HG03571 (cell line): ENCODE measurements around the gene BRPF1.
"Not testable (repeated sequence)": the region's sequence is repeated elsewhere in the genome, so short reads cannot be mapped to it uniquely, and the experiment has no call there.

Experiments used
- ATAC-seq: cut with Tn5 transposase; IDR thresholded peaks from one replicate; pipeline ENCODE4 v1.9.1; 2021; ENCODE audit not compliant: unreplicated experiment

The BRPF1 gene

GRCh38 chr3:9768141-9768775 is 36.7 kb downstream of the BRPF1 start:
- ATAC-seq = no peak

GRCh38 chr3:9769012-9769411 is 37.5 kb downstream of the BRPF1 start:
- no peak for ATAC-seq

DNA sequence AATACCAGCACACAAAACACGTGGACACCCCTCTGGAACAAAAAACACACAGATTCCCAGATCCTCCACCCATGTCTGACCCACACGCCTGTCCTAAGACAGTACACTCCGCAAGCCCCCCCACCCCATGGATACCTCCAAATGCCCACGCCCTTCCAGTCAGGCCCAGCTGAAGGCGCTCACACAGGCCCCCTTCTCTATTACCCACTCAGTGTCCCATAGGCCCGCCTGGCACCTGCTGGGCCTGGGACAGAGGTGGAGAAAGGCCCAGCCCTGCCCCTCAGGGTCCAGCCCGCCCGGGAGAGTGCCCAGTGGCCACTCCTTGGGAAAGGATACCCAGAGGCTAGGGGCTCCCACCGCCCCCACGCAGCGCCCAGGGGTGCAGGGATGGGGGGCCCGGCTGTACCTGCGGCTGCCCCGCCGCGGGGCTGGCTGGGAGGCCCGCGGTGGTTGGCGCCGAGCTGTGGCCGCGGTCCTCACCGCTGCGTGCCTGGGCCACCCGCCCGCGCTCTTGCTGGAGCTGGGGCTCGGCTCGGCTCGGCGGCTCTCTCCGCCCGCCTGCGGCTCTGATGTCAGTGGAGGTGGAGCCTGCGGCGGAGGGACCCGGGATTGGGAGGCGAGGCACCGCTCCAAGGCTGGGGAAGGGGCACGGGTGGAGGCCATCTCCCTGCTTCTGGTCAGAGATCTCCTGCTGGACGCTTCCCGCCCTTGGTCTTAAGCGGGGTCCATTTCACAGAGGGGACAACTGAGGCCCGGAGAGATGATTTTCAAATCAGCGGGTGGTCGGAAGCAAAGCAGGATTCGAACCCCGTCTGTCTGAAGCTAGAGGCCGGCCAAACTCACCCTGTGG is 38.1 kb downstream of the BRPF1 start, which contains the start of gene CAMK1:
CAMK1 (minus strand) TSS at position 522 of the 850 bp plus-strand sequence. CDS start 2,198 bp downstream, outside the sequence.
- no peak for ATAC-seq

- ATAC-seq = no peak
These were observed 38.8 kb downstream of the BRPF1 start for GRCh38 chr3:9770276-9770812.

- not testable (repeated sequence) for ATAC-seq
These were observed 39.5 kb downstream of the BRPF1 start for GRCh38 chr3:9771007-9771406.

DNA sequence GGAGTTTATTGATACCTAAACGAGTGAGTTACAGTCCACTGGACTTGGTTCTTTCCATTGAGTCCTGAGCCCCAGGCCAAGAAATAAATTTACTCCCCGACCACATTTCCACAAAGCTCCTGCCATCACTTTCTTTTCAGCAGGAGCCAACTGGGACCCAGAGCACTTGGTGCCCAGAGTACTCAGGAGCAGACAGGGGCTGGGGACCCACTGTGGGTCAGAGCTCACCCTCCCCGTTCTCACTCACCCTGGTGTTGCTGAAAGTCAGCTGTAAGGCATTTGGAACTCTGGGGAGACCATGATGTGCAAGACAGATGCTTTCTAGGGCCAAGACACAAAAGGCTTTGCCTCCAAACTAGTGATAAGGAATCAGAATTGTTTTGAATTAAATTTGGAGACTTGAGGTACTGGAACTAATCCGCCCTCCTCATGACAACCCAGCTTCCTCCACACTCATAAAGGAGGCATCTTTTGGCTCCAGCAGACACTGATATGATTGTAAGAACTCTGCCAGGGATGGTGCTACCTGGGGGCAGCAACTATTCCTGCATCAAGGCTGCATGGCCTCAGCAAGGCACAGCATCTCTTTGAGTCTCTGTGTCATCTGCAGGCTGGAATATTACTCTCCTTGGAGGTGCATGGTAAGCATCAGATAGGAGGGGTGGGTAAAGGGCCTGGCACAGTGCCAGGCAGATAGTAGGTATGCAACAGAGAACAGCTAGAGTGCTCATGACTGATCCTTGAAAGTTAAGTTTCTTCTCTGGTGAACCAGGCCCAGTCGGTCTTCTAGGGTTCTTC is 45.6 kb downstream of the BRPF1 start:
- ATAC-seq = no peak

DNA sequence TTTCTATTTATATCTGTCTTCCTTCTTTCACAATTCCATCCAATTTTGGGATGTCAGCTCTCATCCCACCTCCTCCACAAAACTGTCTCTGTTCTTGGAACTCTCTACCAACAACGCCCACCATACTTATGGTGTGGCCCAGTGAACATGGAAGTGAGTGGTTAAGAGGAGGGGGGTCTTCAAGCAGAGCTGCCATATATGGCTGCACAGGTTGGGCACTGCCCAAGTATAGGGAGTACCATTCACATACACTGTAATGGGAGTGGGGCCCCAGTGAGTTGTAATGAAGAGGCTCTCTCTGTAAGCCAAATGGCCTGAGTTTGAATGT is 46.1 kb downstream of the BRPF1 start:
- ATAC-seq = no peak

GRCh38 chr3:9778143-9779074 is 46.9 kb downstream of the BRPF1 start:
- no peak for ATAC-seq

DNA sequence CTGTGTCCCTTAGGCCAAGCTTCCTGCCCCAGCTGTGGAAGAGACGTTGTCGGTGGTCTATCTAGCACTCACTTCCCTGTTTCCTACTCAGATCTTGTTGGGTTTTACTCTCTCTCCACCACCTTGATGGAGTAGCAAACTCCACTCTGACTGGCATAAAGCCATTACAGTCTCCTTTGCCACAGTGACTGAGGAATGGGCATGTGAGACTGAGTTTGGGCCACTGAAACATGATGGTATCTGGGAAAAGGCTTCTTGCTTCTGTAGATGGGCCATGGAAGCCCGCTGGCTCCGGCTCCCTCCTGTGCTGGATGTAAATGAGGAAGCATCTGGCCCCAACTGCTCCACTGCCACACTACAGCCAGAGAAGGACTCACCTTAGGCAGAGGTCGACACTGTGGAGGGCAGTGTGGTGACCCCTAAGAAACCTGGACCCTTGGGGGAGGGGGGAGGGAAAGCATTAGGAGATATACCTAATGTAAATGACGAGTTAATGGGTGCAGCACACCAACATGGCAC is 47.6 kb downstream of the BRPF1 start:
- no peak for ATAC-seq

GRCh38 chr3:9779721-9780457 is 48.4 kb downstream of the BRPF1 start:
- peak; percentile 56 for ATAC-seq

DNA sequence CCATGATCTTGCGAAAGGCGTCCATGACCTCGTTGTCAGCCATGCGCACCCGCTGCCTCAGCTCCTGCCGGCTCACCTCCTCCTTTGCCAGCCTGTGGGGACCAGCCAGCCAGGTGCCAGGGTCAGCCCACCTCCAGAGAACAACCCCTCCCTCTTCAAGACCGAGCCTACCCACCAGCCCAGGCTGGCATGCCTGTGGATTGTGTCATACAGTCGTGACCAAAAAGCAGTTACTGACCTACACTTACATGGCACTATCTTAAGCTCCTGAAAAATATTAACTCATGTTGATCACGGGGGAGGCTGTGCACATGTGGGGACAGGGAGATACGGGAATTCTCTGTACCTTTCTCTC is 48.9 kb downstream of the BRPF1 start:
- no peak for ATAC-seq

DNA sequence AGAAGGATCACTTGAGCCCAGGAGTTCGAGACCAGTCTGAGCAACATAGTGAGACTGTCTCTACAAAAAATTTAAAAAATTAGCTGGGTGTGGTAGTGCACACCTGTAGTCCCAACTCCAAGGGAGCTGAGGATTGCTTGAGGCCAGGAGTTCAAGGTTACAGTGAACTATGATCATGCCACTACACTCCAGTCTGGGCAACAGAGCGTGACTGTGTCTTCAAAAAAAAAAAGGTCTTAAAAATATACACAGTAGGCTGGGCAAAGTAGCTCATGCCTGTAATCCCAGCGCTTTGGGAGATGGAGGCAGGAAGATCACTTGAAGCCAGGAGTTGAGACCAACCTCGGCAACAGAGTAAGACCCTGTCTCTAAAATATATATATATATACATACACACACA is 49.4 kb downstream of the BRPF1 start:
- no peak for ATAC-seq

- ATAC-seq = no peak
These were observed 50.0 kb downstream of the BRPF1 start for GRCh38 chr3:9781551-9781950.

- ATAC-seq = no peak
These were observed 50.6 kb downstream of the BRPF1 start for GRCh38 chr3:9781978-9782603.

DNA sequence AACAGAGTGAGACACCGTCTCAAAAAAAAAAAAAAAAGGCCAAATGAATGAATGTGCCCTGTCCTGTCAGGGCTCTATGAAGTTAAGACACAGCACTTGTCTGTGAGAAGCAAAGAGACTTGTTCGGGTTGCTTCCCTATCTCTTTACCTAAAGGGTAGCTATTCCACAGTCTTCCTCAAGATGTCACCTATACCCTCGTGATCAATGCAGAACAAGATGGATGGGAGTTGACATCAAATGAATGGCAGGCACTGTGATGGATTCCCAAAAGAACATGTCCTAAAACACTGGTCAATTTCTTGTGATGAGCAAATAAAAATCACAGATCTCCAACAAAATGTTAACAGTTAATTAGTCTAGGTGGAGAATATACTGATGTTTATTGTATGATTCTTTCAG is 51.2 kb downstream of the BRPF1 start:
- no peak for ATAC-seq

DNA sequence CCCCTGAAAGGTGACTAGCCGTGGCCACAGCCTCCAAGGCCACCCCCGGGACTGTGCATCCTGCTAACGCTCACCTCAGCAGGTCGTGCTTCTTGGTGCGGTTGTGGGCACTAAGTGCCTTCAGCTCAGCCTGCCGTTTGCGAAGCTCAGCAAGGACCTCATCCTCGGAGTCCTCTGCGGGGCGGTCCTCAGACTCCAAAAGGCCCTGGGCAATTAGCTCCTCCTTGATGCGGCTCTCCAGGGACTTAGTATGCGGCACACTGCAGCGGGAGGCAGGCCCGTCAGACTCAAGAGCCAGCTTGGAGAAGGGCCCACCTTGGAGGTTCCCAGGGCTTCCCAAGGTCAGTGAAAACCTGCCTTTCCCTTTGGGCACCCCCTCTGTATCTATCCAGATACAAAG is 52.4 kb downstream of the BRPF1 start:
- no peak for ATAC-seq

- ATAC-seq = no peak
These were observed 53.4 kb downstream of the BRPF1 start for GRCh38 chr3:9784965-9785364.

DNA sequence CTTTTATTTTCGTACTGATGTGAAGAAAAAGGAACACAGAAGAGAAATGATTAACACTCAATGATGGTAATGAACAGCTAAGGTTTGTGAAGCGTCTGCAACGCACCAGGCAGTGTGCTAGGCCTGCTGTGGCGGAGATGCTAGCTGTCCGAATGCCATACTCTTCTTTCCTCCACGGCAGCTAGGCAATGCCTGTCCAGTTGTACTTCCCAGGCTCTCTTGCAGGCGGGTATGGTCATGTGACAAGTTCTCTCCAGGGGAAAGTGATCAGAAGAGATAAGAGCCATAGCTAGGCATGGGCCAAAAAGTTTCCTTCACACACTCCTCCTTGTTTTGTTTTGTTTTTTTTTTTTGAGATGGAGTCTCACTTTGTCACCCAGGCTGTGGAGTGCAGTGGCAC is 54.1 kb downstream of the BRPF1 start:
- no peak for ATAC-seq

DNA sequence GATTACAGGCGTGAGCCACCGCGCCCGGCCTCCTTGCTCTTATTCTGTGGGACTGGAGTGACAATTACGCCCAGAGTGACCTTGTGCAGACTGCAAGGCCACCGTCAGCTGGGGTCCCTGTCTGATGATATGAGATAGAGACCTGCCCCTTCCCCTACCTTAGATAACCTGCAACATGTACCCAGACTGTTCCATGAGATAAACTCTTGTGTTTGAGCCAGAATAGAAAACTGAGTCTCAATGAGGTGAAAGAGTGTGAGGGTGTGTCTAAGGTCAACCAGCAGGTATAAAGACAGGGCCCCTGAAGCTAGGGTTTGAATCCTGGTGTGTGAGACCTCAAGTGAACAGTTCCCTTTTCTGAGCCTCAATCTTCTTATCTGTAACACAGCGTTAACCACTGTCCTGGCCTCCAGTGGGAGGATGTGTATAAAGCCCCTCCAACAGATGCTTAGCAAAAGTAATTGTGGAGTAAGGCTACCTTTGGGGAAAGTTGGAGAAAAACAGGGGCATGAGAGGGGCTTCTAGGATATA is 54.7 kb downstream of the BRPF1 start:
- no peak for ATAC-seq
